H1 (cell line): ENCODE results near the gene TRNP1. TPM values are rescaled to one million over a fixed set of nuclear protein-coding genes. Genes with fewer than 3 reads are reported as not detected.

ENCODE experiments used
- KDM5A ChIP-seq: fragments of 200-600 bp; IDR thresholded peaks from 2 replicates; pipeline ENCODE4 v1.7.1; 2012; ENCODE audit warnings: mild to moderate bottlenecking, low read length, inconsistent platforms, mixed read lengths
- SAP30 ChIP-seq: fragments of 300-600 bp; sonication (generic); IDR thresholded peaks from 2 replicates; pipeline ENCODE4 v1.7.1; 2012; ENCODE audit warnings: low read length, moderate library complexity, mild to moderate bottlenecking, inconsistent platforms; ENCODE audit not compliant: insufficient read depth, insufficient replicate concordance
- polyA plus RNA-seq, 7 experiments: library from polyadenylated mRNA; depleted of rRNA in 3 of 7; stranded (reverse) in 5 of 7; unstranded in 2 of 7; fragments of >200 nt in 5 of 7; fragments of 200-250 nt in 2 of 7; gene quantifications; 1 replicate in 5 of 7; 2 replicates in 1 of 7; 4 replicates in 1 of 7; pipeline versions ENCODE4 v1.2.1 to v1.2.3, GENCODE V29; 2011 to 2013; ENCODE audit warnings: missing spikeins in 2 of 7, mixed read lengths in 2 of 7
- total RNA-seq: library from RNA; stranded (reverse); fragmentation: NEBNext Ultra II Directional; extraction: Animal tissue kit (Norgen Biotek cat#: 25700); gene quantifications from 2 replicates; pipeline ENCODE4 v1.2.1, GENCODE V29; 2021

The TRNP1 gene
- total and polyA plus RNA-seq, 2 of the 8 experiments (the other 6 are each of a cell fraction or from before 2014, with no cell fraction given): 51.7 to 102 TPM

GRCh38 chr1:27010226-27010994, 16.9 kb downstream of the TRNP1 start (continued):
- TF ChIP-seq SAP30 (peak; percentile 76), KDM5A (no peak)
